ENCODE data around the gene CELA3A.
"Not testable (repeated sequence)": the region's sequence is repeated elsewhere in the genome, so short reads cannot be mapped to it uniquely, and the experiment has no call there.

Gene CELA3A

GRCh38 chr1:22001409-22001808, at the start of gene CELA3A:
Gene CELA3A, plus strand, starts transcription at chr1:22001657. Its CDS starts 18 bp downstream, at chr1:22001675.
- DNase-seq (ENCODE audit: extremely low read depth in 1 of 2, low read depth in 1 of 2): no peak

DNA sequence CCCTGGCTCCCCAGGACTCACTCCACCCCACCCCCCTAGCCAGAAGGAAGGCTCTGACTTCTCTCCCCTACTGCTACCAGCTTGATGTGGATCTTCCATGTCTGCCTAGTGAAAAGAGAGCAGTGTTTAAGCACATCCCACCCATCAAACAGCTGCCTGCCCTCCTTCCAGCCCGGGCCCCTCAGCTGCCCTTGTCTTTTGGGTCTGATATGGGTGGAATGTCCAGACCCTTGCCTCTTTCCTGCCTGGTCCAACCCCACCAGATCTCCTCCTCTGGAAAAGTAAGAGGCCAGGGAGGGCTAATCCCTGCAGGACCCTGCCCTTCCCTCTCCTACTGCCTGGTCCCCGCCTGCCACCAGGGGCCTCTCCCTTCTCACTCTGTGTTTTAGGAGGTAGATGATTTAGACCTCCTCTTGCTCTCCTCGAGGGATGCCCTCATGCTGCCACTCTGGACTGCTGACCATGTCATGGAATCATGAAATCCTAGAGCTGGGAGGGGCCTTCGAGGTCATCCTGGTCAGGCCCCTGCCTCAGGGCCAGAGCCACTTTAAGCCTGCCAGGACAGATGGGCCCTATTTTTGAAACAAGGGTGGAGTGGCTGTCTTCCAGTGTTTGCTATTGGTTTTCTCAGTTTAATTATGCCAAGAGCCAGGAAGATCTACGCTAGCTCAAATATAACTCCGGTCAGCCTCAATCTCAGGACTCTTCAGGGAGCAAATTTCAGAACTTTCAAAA, 48.5 kb upstream of the CELA3A start:
- DNase-seq (ENCODE audit: extremely low read depth in 1 of 2, low read depth in 1 of 2): no peak

GRCh38 chr1:21955058-21955457, 46.4 kb upstream of the CELA3A start:
- DNase-seq (ENCODE audit: extremely low read depth in 1 of 2, low read depth in 1 of 2): no peak

DNA sequence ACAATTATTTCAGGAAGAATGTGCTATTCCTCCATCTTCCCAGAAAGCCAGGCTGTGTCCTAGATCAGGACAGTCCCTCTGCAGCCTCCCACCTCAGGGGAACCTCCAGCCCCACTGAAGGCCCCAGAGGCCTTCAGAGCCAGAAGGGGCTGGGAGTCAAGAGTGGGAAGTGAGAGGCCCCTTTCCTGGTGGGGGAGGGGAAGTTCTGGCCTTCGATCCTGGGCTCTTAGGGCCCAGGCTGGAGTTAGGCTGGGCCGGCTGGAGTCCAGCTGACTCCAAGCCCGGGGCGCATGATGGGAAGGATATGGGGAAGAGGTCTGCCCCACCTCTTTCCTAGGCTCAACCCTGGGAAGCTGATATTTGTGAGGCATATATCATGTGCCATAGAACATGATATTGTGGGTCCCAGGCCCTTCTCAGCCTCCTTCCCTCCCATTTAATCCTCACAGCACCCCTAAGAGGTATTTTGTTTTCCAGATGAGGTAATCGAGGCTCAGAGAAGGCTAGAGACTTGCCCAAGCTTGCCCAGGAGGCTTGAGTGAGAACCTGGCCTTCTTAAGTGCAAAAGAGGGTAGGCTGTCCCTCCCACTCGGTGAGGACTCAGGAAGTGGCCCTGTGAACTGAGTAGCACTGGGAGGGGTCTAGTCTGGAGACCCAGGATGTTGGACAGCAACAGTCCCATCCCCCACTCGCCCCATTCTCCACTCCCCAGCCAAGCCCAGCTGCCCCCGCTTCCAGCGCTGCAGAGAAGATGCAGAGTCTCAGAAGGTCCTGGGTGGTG, 45.8 kb upstream of the CELA3A start:
- no peak for DNase-seq (ENCODE audit: extremely low read depth in 1 of 2, low read depth in 1 of 2)

GRCh38 chr1:21956720-21957552, 44.5 kb upstream of the CELA3A start:
- DNase-seq (ENCODE audit: extremely low read depth in 1 of 2, low read depth in 1 of 2): peak; percentile 14 to 27

- no peak for DNase-seq (ENCODE audit: extremely low read depth in 1 of 2, low read depth in 1 of 2)
These were observed 40.1 kb upstream of the CELA3A start for GRCh38 chr1:21961337-21961736.

- DNase-seq (ENCODE audit: extremely low read depth in 1 of 2, low read depth in 1 of 2): no peak
These were observed 39.7 kb upstream of the CELA3A start for GRCh38 chr1:21961799-21962198.

DNA sequence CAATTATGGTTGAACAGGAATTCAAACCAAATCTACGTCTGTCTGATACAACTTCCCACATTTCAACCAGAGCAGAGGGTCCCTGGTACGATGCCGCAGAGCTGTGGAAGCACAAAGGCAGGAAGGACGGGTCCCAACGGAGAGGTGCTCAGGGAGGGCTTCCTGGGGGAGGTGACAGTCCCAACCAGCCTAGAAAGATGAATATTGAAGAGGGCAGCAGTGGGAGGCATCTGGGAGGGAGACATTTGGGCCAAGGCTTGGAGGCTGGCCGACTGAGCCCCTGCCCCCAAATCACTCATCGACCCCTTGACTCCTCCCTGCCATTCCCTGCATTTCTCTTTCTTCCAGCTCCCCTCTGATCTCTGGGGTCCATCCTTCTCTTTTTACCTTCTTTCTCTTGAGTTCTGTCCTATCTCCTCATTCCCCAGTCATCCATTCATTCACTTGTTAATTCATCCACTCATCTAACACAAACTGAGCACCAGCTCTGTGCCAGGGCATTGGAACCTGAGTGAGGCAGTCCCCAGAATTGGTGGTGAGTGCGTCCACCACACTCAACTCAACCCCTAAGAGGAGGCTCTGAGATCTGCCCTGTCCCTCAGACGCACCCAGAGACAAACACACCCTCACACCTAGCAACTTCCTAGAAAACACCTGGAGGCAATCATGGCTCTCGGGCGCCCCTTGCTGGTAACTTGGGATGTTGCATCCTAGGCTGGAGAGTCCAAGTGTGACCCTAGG, 37.8 kb upstream of the CELA3A start:
- peak; percentile 45 to 48 for DNase-seq (ENCODE audit: extremely low read depth in 1 of 2, low read depth in 1 of 2)

DNA sequence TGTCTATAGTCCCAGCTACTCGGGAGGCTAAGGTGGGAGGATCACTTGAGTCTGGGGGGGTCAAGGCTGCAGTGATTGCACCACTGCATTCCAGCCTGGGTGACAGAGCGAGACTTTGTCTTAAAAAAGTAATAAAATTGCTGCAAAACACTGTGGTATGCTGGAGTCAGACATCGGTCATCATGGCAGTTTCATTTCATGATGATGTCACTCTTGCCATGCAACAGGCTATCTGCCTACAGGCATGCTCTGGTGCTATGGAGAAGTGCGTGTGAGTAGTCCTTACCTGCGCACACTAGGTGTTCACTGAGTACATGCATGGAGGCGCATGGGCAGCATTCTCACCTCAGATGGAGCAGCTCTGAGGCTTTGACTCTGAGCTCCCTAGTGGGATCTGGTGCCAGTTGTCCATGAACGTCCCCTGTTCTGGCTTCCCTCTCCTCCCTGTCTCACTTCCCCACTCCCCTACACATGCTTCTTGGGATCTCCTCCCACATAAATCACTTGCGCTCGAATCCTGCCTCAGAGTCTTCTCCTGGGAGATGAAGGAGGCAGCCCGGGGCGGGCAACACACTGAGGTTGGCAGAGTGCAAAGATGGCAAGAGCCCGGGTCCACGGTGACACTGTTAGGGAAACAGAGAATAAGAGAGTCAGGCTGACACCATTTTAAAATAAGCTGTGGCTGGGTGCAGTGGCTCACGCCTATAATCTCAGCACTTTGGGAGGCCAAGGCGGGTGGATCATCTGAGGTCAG, 35.0 kb upstream of the CELA3A start:
- peak in 1 of 2 donors; percentile 2 for DNase-seq (ENCODE audit: extremely low read depth in 1 of 2, low read depth in 1 of 2)

GRCh38 chr1:21967216-21967615, 34.2 kb upstream of the CELA3A start:
- DNase-seq (ENCODE audit: extremely low read depth in 1 of 2, low read depth in 1 of 2): not testable (repeated sequence)

DNA sequence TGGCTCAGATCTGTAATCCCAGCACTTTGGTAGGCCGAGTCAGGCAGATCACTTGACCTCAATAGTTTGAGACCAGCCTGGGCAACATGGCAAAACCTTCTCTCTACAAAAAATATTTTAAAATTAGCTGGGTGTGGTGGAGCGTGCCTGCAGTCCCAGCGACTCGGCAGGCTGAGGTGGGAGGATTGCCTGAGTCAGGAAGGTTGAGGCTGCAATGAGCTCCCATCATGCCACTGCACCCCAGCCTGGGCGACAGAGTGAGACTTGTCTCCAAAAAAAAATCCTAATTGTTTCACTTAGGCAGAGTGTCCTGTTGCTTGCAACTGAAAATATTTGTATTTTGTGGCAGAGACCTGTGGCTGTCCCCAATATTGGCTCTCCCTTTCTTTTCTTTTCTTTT, 32.4 kb upstream of the CELA3A start:
- not testable (repeated sequence) for DNase-seq (ENCODE audit: extremely low read depth in 1 of 2, low read depth in 1 of 2)

DNA sequence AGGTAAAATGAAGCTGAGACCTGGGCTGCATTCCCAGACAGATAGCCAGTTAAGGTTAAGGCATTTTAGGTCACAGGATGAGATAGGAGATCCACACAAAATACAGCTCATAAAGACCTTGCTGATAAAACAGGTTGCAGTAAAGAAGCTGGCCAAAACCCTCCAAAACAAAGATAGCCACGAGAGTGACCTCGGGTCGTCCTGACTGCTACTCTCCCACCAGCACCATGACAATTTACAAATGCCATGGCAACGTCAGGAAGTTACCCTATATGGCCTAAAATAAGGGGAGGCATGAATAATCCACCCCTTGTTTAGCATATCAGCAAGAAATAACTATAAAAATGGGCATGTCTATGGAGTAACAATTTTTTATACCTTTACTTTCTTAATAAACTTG, 30.9 kb upstream of the CELA3A start:
- not testable (repeated sequence) for DNase-seq (ENCODE audit: extremely low read depth in 1 of 2, low read depth in 1 of 2)

DNA sequence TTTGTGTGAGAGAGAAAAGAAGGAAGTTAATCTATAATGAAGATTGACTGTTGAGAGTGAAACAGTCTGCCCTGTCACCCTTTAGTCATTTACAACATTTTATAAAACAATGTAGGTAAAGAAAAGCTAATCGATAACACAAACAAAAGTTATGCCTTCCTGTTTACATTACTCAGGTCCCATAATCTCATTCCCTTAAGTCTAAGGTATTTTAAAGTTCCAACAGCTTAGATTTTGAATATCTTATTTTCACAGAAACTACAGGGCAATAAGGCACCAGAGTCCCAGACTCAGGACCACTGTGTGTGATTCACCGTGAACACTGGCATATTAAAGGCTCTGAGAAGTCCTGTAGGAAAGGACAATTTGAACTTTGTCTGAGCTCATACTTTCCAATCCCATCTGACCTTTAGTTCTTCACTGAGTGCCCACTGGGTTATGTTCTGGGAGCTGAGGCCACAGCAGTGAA, 28.4 kb upstream of the CELA3A start:
- not testable (repeated sequence) for DNase-seq (ENCODE audit: extremely low read depth in 1 of 2, low read depth in 1 of 2)

DNA sequence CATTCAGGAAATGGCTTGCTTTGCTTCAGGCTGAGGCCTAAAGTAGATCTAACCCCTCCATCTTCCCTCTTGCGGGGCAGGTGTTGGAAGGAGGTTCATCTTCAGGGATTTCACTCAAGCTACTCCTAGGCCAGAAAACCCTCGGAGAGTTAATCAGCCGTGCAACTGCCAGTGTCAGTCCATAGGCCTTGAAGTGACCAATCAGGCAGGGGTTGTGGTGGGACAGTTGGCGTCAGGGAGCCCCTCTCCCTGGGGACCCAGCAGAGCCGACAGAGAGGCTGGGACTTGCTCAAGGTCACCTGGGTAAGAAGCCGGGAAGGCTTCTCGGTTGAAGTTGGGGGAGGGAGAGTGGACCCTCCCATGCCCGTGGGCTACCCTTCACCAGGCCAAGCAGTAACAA, 27.5 kb upstream of the CELA3A start:
- DNase-seq (ENCODE audit: extremely low read depth in 1 of 2, low read depth in 1 of 2): not testable (repeated sequence)

- DNase-seq (ENCODE audit: extremely low read depth in 1 of 2, low read depth in 1 of 2): not testable (repeated sequence)
These were observed 26.8 kb upstream of the CELA3A start for GRCh38 chr1:21974699-21975098.

- DNase-seq (ENCODE audit: extremely low read depth in 1 of 2, low read depth in 1 of 2): not testable (repeated sequence)
These were observed 26.2 kb upstream of the CELA3A start for GRCh38 chr1:21975296-21975695.

DNA sequence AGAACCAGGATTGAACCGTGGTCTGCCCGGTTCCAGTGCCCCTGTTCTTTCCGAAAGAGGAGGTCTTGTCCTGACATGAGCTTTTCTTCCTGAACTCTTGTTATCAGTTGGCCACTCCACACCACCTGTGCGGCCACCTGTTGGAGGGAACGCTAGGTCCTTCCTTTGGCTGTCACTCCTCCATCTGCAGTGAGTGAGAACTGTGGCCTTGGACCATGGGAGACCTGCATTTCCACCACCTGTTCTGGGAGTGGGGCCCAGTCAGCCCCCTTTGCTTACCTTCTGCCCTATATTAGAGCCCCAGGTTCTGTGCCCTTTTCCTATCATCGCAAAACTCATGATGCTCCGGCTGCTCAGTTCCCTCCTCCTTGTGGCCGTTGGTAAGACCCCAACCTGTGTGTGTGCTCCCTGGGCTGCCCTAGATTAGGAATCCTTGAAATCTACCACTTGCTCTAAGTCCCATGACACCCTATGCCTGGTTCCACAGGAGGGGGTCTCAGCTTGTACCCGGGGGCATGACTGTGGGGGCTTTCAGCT, 24.7 kb upstream of the CELA3A start, which contains the start of gene CELA3B:
TSS of gene CELA3B (plus strand) at position 320 of the 537 bp plus-strand sequence. CDS start at position 338, 18 bp downstream.
- not testable (repeated sequence) for DNase-seq (ENCODE audit: extremely low read depth in 1 of 2, low read depth in 1 of 2)

DNA sequence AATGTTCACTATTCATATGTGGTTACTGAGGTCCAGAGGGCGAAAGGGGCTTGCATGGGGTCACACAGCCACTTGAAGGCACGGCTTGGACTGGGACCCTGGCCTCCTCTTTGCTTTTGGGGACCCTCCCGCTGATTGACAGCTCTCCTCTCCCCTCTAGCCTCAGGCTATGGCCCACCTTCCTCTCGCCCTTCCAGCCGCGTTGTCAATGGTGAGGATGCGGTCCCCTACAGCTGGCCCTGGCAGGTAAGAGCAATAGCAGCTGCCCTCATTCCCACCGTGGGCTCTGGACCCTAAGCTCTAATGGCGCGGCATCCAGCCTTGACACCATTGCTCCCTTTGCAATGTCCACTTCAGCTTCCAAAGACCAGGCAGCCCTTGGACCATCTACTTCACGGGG, 23.2 kb upstream of the CELA3A start:
- not testable (repeated sequence) for DNase-seq (ENCODE audit: extremely low read depth in 1 of 2, low read depth in 1 of 2)

DNA sequence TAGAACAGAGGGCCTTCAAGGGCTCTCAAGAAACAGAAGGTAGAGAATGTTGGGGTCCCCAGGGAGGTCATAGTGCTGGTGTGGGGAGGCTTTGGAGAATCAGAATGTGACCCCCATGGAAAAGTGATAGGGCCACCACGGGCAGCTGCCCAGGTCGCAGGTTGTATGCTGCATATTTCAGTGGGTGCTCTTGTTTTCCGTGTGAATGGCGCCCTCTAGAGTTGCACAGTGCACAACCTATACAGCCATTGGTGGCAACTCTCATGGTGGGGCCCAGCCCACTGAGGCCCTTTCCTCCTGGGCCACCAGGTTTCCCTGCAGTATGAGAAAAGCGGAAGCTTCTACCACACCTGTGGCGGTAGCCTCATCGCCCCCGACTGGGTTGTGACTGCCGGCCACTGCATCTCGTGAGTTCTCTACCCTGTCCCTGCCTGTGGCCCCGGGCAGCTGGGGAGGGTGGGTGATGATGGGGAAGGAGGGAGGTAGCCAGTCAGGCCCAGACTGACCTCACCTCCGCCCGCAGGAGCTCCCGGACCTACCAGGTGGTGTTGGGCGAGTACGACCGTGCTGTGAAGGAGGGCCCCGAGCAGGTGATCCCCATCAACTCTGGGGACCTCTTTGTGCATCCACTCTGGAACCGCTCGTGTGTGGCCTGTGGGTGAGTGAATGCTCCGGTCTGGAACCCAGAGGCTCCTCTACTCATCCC, 20.8 kb upstream of the CELA3A start:
- DNase-seq (ENCODE audit: extremely low read depth in 1 of 2, low read depth in 1 of 2): not testable (repeated sequence)

Data from stimulated activated CD8-positive, alpha-beta memory T cell treated with anti-CD3 and anti-CD28 coated beads, Interleukin-7, amount 100 ng/mL, for 48 hours (primary cell).